Pancreas (tissue), 10 donors: ENCODE measurements around the gene MRPL18. TPM values are rescaled to one million over a fixed set of nuclear protein-coding genes. Genes with fewer than 3 reads are reported as not detected.
A peak's percentile ranks its signal among the peaks of the same experiment; 100 is the strongest.
"Not testable (repeated sequence)": the region's sequence is repeated elsewhere in the genome, so short reads cannot be mapped to it uniquely, and the experiment has no call there.

Source experiments
- ATAC-seq, 4 donors: fragments of 200-7000 bp; cut with Tn5 transposase; one replicate each; pipeline versions ENCODE4 v1.8.0 to v1.9.1; 2020; ENCODE audit warnings: mild to moderate bottlenecking in 4 of 4, moderate library complexity in 4 of 4
- DNase-seq, 6 donors: peaks; one replicate each; pipeline ENCODE4 v3.0.0-alpha.2; 2020
- FAIRE-seq: peaks from 2 replicates; lab custom pipeline; 2012; peaks lifted over from hg19 to GRCh38; lab: Jason Lieb, UNC
- H3K27ac ChIP-seq, 4 donors: fragments of 200-600 bp; sonication (generic); 1 replicate in 3 of 4; 2 replicates in 1 of 4; pipeline versions ENCODE4 v1.5.0 to v1.8.0; 2020
- H3K27me3 ChIP-seq, 4 donors: fragments of 200-600 bp; one replicate each; pipeline ENCODE4 v1.8.0; 2021
- H3K36me3 ChIP-seq, 3 donors: fragments of 200-600 bp; sonication (generic) in 1 of 3; one replicate each; pipeline versions ENCODE4 v1.5.0 to v1.8.0; 2020 to 2021
- H3K4me1 ChIP-seq, 3 donors: fragments of 200-600 bp; one replicate each; pipeline ENCODE4 v1.8.0; 2021
- H3K4me3 ChIP-seq, 4 donors: fragments of 200-600 bp; sonication (generic) in 2 of 4; one replicate each; pipeline versions ENCODE4 v1.5.0 to v1.8.0; 2020 to 2021
- H3K9me3 ChIP-seq, 4 donors: fragments of 200-600 bp; one replicate each; pipeline ENCODE4 v1.8.0; 2021
- CTCF ChIP-seq, 4 donors: fragments of 200-600 bp; sonication (generic) in 3 of 4; IDR thresholded peaks; one replicate each; pipeline versions ENCODE4 v1.5.0 to v1.8.0; 2021; ENCODE audit warnings: antibody characterized with exemption in 4 of 4
- WGBS, 2 donors: extraction: QIAGEN DNeasy Blood & Tissue Kit; methylation state at CpG; one replicate each; pipeline ENCODE4 v1.1.7; 2013; 5-methylcytosine and 5-hydroxymethylcytosine counted together
- intact Hi-C, 3 donors: fragments of 100-400 bp; cut with DNase I; formaldehyde crosslinking; loops; one replicate each; pipeline versions ENCODE4 v1.11.1 to v1.14.2; 2022
- polyA plus RNA-seq, 2 donors: library from polyadenylated mRNA; stranded (reverse); fragments of 200-250 nt; gene quantifications; one replicate each; pipeline ENCODE4 v1.2.3, GENCODE V29; 2013
- total RNA-seq, 6 donors: library from RNA; stranded (reverse); fragmentation: NEBNext Ultra II Directional in 4 of 6; extraction: Animal tissue kit (Norgen Biotek cat#: 25700) in 4 of 6; gene quantifications; one replicate each; pipeline versions ENCODE4 v1.2.1 to v1.2.4, GENCODE V29; 2021 to 2023
- donor health status: healthy with polysubstance abuse.
- donor health status: DM: no; HTN: no; CAD: no; lungs with moderate emphysema.
- donor health status: DM: no; HTN: no; CAD: no.
- donor health status: control.
- donor health status: control.
- donor health status: Bipolar disorder and iron deficiency.
- donor health status: DM: yes; HTN: yes; CAD: no.
- donor health status: DM: no; HTN: no; CAD: no.
- donor health status: DM: no; HTN: no; CAD: no.
- donor health status: DM: yes; HTN: yes; CAD: no.

MRPL18 gene
- 10 to 100 TPM; 19.3 to 28.2 (median 25.0) TPM for total RNA-seq
- polyA plus RNA-seq, result 10 to 100 TPM; 45.0 to 47.9 TPM

- Histone ChIP-seq H3K4me3 (peak within 1 kb of the TSS; percentile 94 to 100 (median 96)), H3K27ac (peak within 1 kb of the TSS; percentile 78 to 100 (median 92)), H3K9me3 (no peaks in the 10 kb centered on the region), H3K4me1 (peaks cover 20 to 40% (median 33%) of the 10 kb centered on the region in 3 donors), H3K36me3 (peaks cover 0 to 6% (median 4%) of the 10 kb centered on the region in 3 donors), H3K27me3 (no peaks in the 10 kb centered on the region)
- TF ChIP-seq CTCF (IDR thresholded peaks at IDR 0.05), result no peak
- FAIRE-seq (no peak), DNase-seq (peak; percentile 90 to 96 (median 92)), ATAC-seq (peak; percentile 82 to 92 (median 88))
- 0% methylated on average over 56 of the region's 56 CpGs for WGBS, 2 donors
- intact Hi-C loops, result no loop called here
These were observed at the start of gene MRPL18 for GRCh38 chr6:159790149-159790955. MRPL18 (plus strand) TSS chr6:159790467; CDS start chr6:159790588, 121 bp downstream.

GRCh38 chr6:159742165-159742564 is 48.1 kb upstream of the MRPL18 start:
- no peak overlapping the region for H3K27ac ChIP-seq
- H3K36me3 ChIP-seq, result peaks cover 3 to 59% (median 37%) of the 10 kb centered on the region in 3 donors
- TF ChIP-seq CTCF (IDR thresholded peaks at IDR 0.05), result no peak
- no peak for DNase-seq
- H3K4me3 ChIP-seq, result no peak overlapping the region
- FAIRE-seq, result no peak
- no peak for ATAC-seq
- peaks cover 0 to 3% (median 0%) of the 10 kb centered on the region in 3 donors for H3K4me1 ChIP-seq
- no peaks in the 10 kb centered on the region for H3K9me3 ChIP-seq
- 64 to 65% methylated on average over 1 of the region's 1 CpG for WGBS, 2 donors
- intact Hi-C loops, result no loop called here
- no peaks in the 10 kb centered on the region for H3K27me3 ChIP-seq

GRCh38 chr6:159745081-159745480 is 45.2 kb upstream of the MRPL18 start:
- Histone ChIP-seq H3K27ac (no peak overlapping the region), H3K9me3 (no peaks in the 10 kb centered on the region), H3K4me1 (no peaks in the 10 kb centered on the region), H3K27me3 (no peaks in the 10 kb centered on the region), H3K4me3 (no peak overlapping the region), H3K36me3 (peaks cover 6 to 77% (median 44%) of the 10 kb centered on the region in 3 donors)
- 75 to 80% methylated on average over 7 of the region's 7 CpGs for WGBS, 2 donors
- no peak for TF ChIP-seq CTCF (IDR thresholded peaks at IDR 0.05)
- intact Hi-C loops, result no loop called here
- FAIRE-seq (no peak), ATAC-seq (no peak), DNase-seq (no peak)

- H3K4me3 ChIP-seq, result no peak overlapping the region
- H3K36me3 ChIP-seq, result peaks cover 6 to 70% (median 44%) of the 10 kb centered on the region in 3 donors
- H3K9me3 ChIP-seq, result no peaks in the 10 kb centered on the region
- intact Hi-C loops, result no loop called here
- no peak for FAIRE-seq
- 55 to 63% methylated on average over 1 of the region's 1 CpG for WGBS, 2 donors
- H3K27ac ChIP-seq, result no peak overlapping the region
- ATAC-seq, result no peak
- DNase-seq, result no peak
- no peak for TF ChIP-seq CTCF (IDR thresholded peaks at IDR 0.05)
- no peaks in the 10 kb centered on the region for H3K27me3 ChIP-seq
- H3K4me1 ChIP-seq, result no peaks in the 10 kb centered on the region
These were observed 43.5 kb upstream of the MRPL18 start for GRCh38 chr6:159746759-159747158.

GRCh38 chr6:159748127-159748526 is 42.1 kb upstream of the MRPL18 start:
- H3K4me1 ChIP-seq, ATAC-seq, intact Hi-C loops, DNase-seq, H3K27ac ChIP-seq, H3K27me3 ChIP-seq, FAIRE-seq, H3K9me3 ChIP-seq, H3K4me3 ChIP-seq: not testable (repeated sequence)
- 73% methylated on average over 7 of the region's 7 CpGs for WGBS, 2 donors
- peaks cover 6 to 60% (median 39%) of the 10 kb centered on the region in 3 donors for H3K36me3 ChIP-seq
